Heart left ventricle (tissue), 13 donors: ENCODE results near the gene ANKH.

Experiments
- CTCF ChIP-seq, 12 donors: fragments of 200-600 bp; sonication (generic) in 4 of 12; IDR thresholded peaks; one replicate each; pipeline versions ENCODE4 v1.5.0 to v1.8.0; 2018 to 2022; ENCODE audit warnings: antibody characterized with exemption in 12 of 12, mild to moderate bottlenecking in 5 of 12
- POLR2A ChIP-seq, 2 donors: fragments of 450-650 bp; IDR thresholded peaks; one replicate each; pipeline ENCODE4 v1.6.1; 2017; ENCODE audit warnings: antibody characterized with exemption in 2 of 2, mild to moderate bottlenecking in 2 of 2, moderate library complexity in 2 of 2
- donor health status: ischemic (EF 13 %, LVEDD 7.1; RV severe dilation, severe dysfunction).
- donor health status: DM: no; HTN: yes; CAD: no.
- donor health status: DM: no; HTN: no; CAD: no.
- donor health status: ischemic (EF 25% LVEDD 6.9; RV normal size, moderate dysfunction).
- donor health status: ischemic (EF 25% LVEDD 5.7; RV mildly dilated, moderate dysfunction).
- donor health status: ischemic (EF 35%, LVEDD 5.7; RV mildly dilated, moderate dysfunction).
- donor health status: nonischemic (EF 11% LVEDD 7.7; RV severe dilation, severe dysfunction).
- donor health status: DM: yes; HTN: yes; CAD: no.
- donor health status: PGD.
- donor health status: ischemic (EF 29% LVEDD 5.4; RV normal size, mild dysfunction).
- donor health status: nonischemic (EF 23%, LVEDD 6.1; RV moderate dilation, normal function).

GRCh38 chr5:14914623-14915260 lies 43.2 kb upstream of the ANKH start:
- TF ChIP-seq CTCF (IDR thresholded peaks at IDR 0.05), result no peak
- TF ChIP-seq POLR2A (IDR thresholded peaks at IDR 0.05), result no peak
